ENCODE results near the gene IDH3G.

Gene IDH3G

DNA sequence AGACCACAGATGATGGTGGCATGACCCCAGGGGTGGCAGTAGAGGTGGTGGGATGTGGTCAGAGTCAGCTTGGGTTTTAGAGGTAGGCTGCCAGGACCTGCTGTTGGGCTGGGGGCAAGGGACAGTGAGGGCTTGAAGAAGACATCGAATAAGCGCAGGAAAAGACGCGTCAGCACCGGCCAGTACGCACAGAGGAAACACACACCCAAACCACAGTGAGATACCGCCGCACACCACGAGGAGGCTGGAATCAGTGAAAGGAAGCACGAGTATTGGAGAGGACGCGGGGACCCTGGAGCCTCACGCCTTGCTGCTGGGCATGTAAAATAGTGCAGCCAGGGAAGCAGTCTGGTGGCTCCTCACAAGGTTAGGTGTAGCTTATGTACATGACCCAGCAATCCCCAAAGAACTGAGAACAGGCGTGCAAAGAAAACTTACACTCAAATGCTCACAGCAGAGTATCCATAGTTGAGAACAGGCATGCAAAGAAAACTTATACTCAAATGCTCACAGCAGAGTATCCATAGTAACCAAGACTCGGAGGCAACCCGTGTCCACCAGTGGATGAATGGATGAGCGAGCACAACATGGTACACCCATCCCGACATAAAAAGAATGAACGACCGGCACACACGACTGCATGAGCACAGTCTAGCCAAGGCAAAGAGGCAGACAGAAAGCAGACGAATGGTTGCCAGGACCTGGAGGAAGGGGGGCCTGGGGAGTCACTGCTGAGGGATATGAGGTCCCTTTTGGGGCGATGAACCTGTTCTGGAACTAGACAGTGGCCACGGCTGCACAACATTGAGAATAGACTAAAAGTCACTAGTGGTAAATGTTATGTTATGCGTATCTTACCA, 22.9 kb upstream of the IDH3G start:
- peak; percentile 15 for DNase-seq (ENCODE audit: low read depth)

DNA sequence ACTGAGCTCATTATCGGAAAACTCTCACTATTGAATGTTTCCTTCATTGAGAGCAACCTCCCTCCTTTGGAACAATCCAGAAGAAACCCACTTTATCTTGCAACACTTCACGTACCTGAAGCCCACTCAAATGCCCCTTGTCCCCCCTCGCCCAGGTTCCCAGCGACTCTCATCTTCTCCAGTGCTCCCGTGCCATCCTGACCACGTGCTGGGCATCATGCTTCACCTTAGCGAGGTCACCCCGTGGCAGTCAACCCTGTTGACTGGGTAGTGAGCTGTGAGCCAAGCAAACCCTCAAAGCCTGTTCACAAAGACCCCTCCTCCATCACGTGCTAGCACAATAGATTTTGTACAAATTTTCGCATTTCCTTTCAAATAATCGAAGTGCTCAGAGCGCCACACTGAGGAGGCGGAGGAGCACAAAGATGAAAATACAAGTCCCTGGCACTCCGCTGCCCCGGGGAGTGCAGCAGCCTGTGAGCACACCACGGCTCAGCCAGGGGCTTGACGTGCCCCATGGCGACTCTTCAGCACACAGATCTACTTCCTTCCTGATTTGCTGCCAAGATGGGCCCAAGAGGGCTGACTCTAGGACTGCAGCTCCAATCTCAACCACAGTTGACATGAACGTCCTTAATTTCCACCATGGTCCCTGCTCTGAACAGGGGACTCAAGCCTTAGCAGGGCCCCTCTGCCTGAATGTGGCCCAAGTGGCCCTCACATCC, 20.6 kb upstream of the IDH3G start:
- no peak for DNase-seq (ENCODE audit: low read depth)

DNA sequence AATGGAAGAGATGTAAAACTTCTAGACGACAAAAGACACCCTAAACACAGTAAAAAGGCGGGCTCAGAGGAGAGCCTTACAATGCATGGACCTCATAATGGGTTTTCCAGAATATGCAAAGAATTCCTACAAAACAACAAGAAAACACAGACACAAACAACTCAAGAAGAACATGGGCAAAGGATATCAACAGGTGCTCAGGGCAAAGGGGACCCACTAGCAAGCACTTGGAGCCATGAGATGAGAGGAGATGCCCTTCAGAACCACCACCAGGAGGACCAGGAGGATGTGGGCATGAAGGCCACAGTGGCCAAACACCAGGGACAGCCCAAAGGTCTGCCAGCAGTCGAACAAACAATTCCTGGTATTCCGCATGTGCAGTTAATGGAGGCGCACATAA, 19.0 kb upstream of the IDH3G start:
- DNase-seq (ENCODE audit: low read depth): no peak

DNA sequence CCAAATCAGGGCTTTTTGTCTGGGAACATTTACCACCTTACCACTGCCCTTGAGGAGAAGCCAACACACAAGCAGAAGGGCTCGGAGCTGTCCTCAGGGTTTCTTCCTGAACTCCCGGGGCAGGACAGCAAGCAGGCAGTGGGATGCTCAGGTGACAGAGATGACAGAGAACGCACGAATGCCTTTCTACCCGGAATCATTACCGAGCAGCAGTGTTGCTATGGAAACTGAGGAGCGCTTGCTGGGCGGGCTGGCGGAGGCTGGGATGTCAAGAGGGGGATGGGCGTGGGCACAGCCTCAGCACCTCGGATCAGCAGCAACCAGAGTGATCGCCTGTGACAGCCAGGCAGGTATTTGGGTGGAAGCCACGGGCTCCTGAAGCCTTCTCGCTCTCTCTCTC, 18.0 kb upstream of the IDH3G start:
- DNase-seq (ENCODE audit: low read depth): no peak

DNA sequence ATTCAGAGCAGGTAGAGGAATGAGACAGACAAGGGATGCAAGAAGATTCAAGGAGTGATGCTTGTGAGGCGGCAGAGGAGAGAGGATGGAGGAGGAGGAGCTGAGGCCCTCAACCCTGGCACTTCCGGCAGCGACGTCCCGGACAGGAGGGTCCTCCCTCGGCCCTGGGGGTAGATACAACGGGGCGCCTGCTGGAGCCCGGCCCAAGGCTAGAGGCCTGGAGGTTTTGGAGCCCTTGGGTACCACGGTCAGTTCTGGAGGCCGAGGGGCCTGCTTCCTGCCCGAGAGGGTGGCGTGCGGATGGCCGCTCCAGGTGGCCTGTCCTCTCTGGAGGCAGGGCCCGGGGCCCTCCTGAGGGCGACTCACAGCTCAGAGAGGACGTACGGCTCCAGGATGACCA, 13.8 kb upstream of the IDH3G start:
- no peak for DNase-seq (ENCODE audit: low read depth)

DNA sequence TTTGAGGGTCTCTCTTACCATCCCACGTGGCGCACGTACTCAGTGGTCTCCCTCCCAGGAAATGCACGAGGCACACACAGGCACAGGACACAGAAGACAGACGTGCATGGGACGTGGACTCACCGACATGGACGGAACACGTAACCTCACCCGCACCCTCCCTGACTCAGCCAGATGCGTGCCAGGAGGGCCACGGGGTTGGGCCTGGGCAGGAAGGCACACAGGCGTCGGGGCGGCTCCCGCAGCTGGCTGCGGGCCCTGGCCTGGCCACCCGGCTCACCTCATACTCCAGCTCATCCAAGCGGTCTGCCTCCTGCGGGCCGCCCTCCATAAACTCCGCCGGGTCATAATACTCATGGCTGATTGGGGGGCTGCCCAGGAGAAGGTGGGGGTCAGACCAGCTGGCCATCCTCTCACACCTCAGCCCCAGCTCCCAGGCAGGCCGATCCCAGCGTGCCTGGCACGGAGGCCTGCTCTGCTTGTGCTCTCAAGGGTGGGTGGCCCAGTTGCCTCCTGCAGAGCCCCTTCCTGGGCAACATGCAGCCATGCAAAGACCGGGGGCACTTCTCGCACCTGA, 12.9 kb upstream of the IDH3G start:
- DNase-seq (ENCODE audit: low read depth): no peak

DNA sequence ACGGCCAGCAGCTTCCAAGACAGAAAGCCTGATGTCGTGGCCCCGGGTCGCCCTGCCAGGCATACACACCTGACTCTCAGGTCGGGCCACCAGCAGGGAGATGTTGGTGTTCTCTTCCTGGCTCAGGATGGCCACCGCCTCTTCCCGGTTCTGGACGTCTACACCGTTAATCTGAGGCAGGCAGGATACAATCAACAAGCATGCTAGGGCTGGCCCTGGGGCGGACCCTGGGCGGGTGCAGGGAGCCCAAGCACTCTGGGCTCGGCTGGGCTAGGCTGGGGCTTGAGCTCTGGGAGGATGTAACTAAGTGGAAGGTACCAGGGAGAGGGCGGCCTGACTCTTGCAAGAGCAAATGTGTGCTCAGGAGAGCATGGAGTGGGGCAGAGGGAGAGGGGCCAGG, 11.3 kb upstream of the IDH3G start:
- no peak for DNase-seq (ENCODE audit: low read depth)

DNA sequence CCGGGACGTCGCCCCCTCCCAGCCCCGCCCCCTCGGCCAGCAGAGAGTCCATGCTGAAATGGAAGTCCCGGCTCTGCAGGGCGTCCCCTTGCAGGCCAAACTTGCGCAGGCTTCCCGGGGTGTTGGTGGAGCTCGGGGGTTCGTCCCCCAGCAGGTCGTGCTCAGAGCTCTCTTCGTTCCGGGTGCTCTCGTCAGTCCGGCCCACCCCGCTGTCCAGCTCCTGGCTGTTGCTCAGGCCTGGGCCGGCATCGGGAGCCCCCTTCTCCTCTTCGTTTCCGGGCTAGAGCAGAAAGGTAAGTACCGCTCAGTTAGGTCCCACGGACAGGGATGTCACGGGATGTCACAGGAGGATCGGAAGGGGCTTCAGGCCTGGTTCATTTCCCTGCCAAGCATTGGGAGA, 10.4 kb upstream of the IDH3G start:
- no peak for DNase-seq (ENCODE audit: low read depth)

DNA sequence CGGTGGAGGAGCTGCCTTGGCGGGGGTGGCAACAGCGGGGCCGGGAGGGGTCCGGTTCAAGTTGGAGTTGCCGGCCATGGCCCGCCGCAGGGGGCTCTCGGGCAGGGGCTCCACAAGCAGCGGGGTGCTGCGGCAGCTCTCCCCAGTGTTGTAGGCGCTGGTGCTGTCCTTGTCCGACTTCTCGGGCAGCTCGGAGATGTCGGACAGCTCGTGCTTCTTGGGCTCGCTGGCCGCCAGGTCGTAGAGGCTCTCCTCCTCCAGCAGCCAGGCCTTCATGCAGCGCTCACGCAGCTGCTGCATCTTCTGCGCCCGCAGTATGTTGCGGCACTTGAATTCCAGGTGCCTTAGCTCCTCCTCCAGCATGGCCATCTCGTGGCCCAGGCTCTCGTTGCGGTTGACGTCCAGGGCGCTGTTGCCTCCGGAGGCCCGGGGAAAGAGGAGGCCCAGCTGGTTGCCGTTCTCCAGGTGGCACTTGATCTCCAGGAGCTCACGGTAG, 10.0 kb upstream of the IDH3G start:
- DNase-seq (ENCODE audit: low read depth): no peak

DNA sequence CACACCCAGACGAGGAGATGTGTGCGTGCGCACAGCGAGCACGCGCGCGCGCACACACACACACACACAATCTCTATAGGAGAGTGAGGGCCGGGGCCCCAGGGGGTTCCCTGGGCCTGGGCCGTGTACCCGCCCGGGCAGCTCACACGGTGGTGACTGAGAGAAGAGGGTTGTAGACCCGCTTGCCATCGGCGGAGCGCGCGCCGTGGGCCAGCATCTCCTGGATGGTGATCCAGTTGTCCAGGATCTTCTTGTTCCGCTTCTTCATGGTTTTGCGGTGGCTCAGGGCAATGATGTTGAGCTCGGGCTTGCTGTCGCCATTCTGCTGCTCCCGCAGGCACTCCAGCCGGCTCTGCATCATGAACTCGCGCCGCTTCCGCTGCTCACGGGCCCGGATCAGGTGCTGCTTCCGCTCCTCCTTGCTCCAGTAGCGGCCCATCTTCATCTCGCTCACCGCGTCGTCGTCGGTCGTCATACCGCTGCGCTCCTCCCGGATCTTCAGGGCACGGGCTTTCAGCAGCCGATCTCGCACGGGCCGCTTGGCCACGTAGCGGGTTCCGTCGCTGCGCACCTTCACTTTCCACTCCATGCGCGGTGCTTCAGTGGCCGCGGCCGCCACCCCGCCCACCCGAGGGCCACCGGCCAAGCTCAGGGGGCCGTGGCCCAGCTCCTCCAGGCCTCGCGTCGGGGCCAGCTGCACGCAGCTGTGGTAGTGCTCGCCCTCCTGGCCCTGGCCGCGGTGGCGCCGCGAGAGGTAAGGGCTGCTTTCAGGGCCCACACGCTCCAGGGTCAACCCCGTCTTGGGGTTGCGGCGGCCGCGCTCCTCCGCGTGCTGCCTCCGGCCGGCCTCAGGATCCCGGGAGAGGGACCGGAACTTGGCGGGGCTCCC, 9.3 kb upstream of the IDH3G start:
- DNase-seq (ENCODE audit: low read depth): no peak

DNA sequence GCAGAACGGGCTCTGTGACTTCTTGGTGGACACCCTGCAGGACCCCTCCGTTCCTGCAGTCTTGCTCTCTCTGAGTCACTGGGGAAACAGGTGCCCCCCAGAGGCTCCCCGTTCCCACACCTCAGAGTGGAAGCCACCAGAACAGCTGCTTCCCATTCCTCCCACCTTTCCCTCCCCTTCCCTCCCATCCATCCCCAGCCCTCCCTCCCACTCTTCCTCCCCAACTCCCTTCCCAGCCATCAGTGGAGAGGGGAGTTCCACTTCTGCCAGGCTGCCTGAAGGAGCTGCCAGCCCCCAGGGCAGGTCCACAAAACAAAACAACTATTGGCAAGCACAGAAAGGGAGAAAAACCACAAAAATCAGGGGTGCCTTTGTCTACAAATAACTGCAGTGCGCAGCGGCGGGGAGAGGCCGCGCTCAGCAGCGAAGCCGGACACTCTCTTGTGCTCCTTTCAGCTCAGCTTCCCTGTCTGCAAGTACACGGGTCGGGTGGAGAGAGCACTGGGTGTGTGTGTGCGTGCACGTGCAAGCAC, 8.4 kb upstream of the IDH3G start:
- no peak for DNase-seq (ENCODE audit: low read depth)

DNA sequence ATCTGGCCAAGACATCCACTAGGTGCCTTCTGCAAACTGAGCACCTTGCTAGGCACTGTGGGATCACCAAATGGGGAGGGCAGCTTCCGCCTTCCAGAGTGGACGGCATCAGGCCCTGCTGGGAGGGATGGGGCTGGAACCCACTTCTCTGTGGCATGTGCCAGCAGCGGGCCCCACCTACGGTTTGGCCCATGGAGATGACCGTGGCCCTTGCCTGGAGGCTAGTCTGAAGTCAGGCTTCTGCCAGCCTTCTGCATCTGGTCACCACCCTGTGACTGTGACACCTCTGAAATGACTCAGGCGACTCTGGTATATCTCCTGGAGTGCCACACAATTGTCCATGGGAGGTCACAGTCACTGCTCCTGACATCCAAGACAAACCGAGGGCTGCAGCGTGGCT, 7.5 kb upstream of the IDH3G start:
- DNase-seq (ENCODE audit: low read depth): no peak

DNA sequence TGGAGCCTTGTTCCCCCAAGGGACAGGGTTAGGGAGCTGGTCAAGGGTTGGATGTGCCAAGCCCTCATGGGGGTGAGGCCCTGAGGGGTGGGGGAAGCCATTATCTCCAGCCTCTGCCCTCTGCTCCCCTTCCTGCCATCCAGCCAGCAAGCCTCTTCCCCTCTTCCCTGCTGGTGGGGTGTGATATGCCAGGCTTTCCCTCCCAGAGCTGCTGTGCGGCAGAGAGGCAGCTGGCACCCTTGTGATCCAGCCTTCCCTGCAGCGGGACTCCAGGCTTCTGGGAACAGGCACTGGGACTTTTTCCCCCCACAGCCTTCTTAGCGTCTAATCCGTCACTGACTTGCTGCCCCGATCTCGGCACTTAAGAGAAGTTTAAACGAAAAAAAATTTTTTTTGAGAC, 6.6 kb upstream of the IDH3G start:
- DNase-seq (ENCODE audit: low read depth): no peak

DNA sequence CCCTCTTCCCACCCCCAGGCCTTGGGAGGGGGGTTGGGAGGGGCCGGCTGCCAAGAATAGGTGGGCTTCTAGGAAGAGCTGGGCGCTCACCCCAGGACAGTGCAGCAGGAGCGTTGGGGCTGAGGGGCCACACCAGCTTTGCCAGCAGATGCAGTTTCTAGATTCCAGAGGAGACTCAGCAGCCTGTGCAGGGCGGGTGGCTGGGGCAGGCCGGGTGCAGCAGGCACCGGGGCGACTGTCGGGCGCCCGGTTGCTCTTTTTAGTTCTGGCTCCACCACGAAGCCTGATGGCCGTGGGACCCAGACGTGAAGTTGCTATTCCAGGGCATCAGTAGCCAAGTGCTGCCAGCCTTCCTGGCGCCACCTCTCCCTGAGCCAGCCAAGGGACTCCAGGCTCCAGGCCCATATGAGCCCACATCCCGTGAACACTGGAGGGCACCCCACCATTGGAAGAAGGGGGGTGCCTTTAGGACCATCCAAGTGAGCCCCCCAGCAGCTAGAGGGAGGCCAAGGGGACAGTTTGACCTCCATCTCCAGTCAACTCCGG, 6.1 kb upstream of the IDH3G start:
- no peak for DNase-seq (ENCODE audit: low read depth)

DNA sequence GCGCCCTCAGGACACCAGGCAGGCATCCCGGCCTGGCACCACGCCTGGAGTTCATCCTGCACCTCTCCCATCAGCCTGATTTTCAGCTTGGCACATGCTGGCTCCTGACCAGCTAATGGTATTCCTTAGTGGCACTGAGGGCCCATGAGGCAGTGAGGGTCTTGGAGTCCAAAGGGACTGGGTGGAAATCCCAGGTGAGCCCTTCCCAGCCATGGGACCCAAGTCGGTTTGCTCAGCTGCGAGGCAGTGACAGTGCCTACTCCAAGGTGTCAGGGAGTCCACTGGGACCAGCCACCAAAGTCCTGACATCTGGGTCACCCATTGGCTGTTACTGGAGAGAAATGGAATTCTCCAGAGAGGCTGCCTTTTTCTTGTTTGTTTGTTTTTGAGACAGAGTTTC, 5.2 kb upstream of the IDH3G start:
- no peak for DNase-seq (ENCODE audit: low read depth)

DNA sequence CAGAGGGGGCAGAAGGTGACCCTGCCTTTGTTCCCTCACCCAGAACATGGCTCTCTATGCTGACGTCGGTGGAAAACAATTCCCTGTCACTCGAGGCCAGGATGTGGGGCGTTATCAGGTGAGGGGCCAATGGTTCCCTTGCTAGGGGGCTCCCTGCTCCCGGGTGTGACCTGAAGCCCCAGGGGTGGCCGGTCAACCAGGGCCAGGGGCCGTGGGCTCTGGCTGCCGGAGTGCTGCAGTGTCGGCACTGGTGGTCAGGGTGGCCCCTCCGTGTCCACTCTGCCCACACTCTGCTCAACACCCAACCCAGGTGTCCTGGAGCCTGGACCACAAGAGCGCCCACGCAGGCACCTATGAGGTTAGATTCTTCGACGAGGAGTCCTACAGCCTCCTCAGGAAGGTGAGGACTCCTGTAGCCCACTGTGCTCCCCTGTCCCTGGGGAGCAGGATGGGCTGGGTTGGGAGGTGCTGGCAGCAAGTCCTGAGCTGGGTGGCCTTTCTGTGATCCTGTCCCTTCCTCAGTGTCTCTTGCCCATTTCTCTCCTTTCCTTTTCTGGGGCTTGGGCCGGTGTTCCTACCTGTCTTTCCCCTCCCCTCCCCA, 3.3 kb upstream of the IDH3G start:
- no peak for DNase-seq (ENCODE audit: low read depth)

DNA sequence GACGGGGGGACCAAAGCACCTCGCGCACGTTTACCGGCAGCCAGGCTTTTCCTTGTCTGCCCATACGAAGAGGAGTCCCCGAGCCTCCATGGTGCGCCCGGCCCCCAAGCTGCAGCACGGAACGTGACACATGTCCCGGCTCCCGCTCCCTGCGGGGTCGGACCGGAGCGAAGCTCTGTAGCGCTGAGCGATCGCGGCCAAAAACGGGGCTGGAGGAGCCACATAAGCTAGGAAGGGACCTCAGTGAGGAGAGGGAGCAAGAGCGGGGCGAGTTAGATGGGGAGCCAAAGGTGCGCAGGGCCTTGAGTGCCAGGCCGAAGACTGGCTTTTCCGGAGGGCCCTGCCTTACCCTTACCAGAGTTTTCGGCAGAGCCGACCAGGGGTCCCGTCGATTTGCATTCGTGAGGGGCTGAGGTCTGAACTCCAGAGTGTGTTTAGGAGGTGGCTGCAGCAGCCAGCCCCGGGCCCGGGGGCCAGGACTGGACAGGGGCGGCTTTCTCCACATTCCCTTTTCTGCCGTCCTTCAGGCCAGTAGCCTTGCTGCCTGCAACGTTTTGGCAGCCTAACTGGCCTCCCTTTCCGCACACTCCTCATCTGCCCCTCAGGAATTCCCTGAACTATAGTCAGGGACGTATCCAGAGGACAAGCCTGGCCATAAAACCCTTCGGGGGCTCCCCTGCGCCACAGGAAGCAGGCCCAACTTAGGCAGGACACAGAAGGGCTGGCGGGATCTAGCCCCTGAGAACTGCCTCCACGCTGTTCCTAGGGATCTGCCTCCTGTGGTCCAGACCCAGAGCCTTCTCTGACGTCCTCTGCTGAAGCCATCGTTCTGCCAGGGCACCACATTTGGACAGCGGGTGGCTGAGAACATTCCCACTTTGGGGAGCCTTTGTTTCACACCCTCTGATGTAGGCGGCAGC, 982 bp upstream of the IDH3G start:
- DNase-seq (ENCODE audit: low read depth): peak; percentile 6

DNA sequence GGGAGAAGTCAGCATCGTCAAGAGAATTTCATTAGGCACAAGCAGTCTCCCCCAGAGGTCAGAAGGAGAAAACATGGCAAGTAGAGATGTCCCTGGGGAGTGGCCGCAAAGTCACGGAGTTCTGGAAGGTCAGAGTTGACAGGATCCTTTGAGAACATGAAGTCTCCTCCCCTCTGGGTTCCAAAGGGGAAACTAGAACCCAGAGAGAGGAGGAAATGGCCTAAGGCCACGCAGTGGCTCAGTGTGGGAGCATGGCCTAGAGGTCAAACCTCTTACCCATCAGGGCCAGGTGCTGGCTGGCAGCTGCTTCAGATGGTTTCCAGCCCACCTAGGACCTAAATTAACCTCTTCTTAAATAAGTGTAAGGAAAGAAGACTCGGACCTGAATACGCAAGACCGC, 884 bp downstream of the IDH3G start:
- DNase-seq (ENCODE audit: low read depth): no peak

DNA sequence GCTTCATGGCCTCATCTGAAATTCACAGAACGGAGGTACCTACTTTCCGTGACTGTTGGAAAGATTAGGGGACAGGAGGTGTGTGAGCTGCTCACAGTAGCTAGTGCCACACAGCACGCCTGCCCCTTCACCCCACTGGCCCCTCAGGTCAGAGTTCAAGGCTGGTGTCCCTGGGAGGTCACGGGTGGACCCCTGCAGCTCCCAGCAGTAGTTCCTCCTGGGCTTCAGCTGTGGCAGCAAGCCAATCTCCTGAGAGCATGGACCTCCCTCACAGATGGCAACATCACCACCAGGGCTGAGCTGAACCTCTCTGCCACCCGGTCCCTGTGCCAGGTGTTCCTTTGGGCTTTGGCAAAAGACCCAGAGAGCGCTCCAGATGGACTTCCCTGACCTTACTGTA, 1.8 kb downstream of the IDH3G start:
- DNase-seq (ENCODE audit: low read depth): no peak

Data from activated T-cell treated with anti-CD3 and anti-CD28 coated beads for 24 hours (primary cell).